Right atrium auricular region (tissue), 2 donors: Measurements from ENCODE around the gene PIGN. TPM values are rescaled to one million over a fixed set of nuclear protein-coding genes. Genes with fewer than 3 reads are reported as not detected.

Experiments used
- DNase-seq: peaks from one replicate; pipeline ENCODE4 v3.0.0-alpha.2; 2019; ENCODE audit warnings: low spot score
- H3K27ac ChIP-seq, 2 donors: fragments of 200-600 bp; sonication (generic); 1 replicate in 1 of 2; 2 replicates in 1 of 2; pipeline ENCODE4 v1.5.1; 2016 to 2019
- H3K27me3 ChIP-seq, 2 donors: fragments of 200-600 bp; sonication (generic); one replicate each; pipeline versions ENCODE4 v1.5.1 to v1.6.0; 2017 to 2019
- H3K36me3 ChIP-seq: fragments of 200-600 bp; sonication (generic); one replicate; pipeline ENCODE4 v1.5.1; 2016
- H3K4me1 ChIP-seq, 2 donors: fragments of 200-600 bp; sonication (generic); one replicate each; pipeline versions ENCODE4 v1.5.1 to v1.6.0; 2017 to 2019
- H3K4me3 ChIP-seq, 2 donors: fragments of 200-600 bp; sonication (generic); 1 replicate in 1 of 2; 2 replicates in 1 of 2; pipeline ENCODE4 v1.5.1; 2017 to 2019; ENCODE audit warnings: mild to moderate bottlenecking in 1 of 2, moderate library complexity in 1 of 2
- H3K9me3 ChIP-seq, 2 donors: fragments of 200-600 bp; sonication (generic); one replicate each; pipeline ENCODE4 v1.5.1; 2019
- CTCF ChIP-seq, 2 donors: fragments of 200-600 bp; sonication (generic); IDR thresholded peaks; one replicate each; pipeline ENCODE4 v1.5.1; 2019; ENCODE audit warnings: antibody characterized with exemption in 2 of 2
- total RNA-seq, 2 donors: library from RNA; depleted of rRNA; stranded (reverse); fragments of >200 nt; gene quantifications; one replicate each; pipeline ENCODE4 v1.1.0, GENCODE V29; 2016

Gene PIGN
- total RNA-seq, 2 donors from 2014 or later = 10.8 to 16.8 TPM

- no peaks in the 10 kb centered on the region for H3K4me1 ChIP-seq
- TF ChIP-seq CTCF (IDR thresholded peaks at IDR 0.05) = no peak
- no peak overlapping the region for H3K4me3 ChIP-seq
- no peaks in the 10 kb centered on the region for H3K36me3 ChIP-seq
- no peaks in the 10 kb centered on the region for H3K9me3 ChIP-seq
- H3K27ac ChIP-seq = no peak overlapping the region
- H3K27me3 ChIP-seq = no peaks in the 10 kb centered on the region
- no peak for DNase-seq
These were observed 79.0 kb downstream of the PIGN start for GRCh38 chr18:62107881-62108280.

GRCh38 chr18:62106271-62106670 is 80.6 kb downstream of the PIGN start:
- Histone ChIP-seq H3K27me3 (no peaks in the 10 kb centered on the region), H3K36me3 (no peaks in the 10 kb centered on the region), H3K27ac (no peak overlapping the region), H3K4me3 (no peak overlapping the region), H3K4me1 (no peaks in the 10 kb centered on the region), H3K9me3 (no peaks in the 10 kb centered on the region)
- TF ChIP-seq CTCF (IDR thresholded peaks at IDR 0.05) = no peak
- DNase-seq = no peak

GRCh38 chr18:62105376-62105775 is 81.5 kb downstream of the PIGN start:
- no peak overlapping the region for H3K4me3 ChIP-seq
- no peak for TF ChIP-seq CTCF (IDR thresholded peaks at IDR 0.05)

GRCh38 chr18:62102221-62102620 is 84.6 kb downstream of the PIGN start:
- no peak for TF ChIP-seq CTCF (IDR thresholded peaks at IDR 0.05)
- no peak for DNase-seq
- Histone ChIP-seq H3K9me3 (peaks cover 0 to 6% of the 10 kb centered on the region in 2 donors), H3K27me3 (no peaks in the 10 kb centered on the region), H3K4me1 (no peaks in the 10 kb centered on the region), H3K27ac (no peak overlapping the region), H3K36me3 (peaks cover 22% of the 10 kb centered on the region), H3K4me3 (no peak overlapping the region)

More at GRCh38 chr18:62105376-62105775, 81.5 kb downstream of the PIGN start:
- Histone ChIP-seq H3K9me3 (no peaks in the 10 kb centered on the region), H3K4me1 (no peaks in the 10 kb centered on the region), H3K27me3 (no peaks in the 10 kb centered on the region), H3K27ac (no peak overlapping the region), H3K36me3 (no peaks in the 10 kb centered on the region)
- no peak for DNase-seq

GRCh38 chr18:62101321-62101721 is 85.5 kb downstream of the PIGN start:
- DNase-seq = no peak
- Histone ChIP-seq H3K36me3 (peaks cover 22% of the 10 kb centered on the region), H3K27me3 (no peaks in the 10 kb centered on the region), H3K4me1 (no peaks in the 10 kb centered on the region), H3K9me3 (peaks cover 0 to 6% of the 10 kb centered on the region in 2 donors), H3K4me3 (no peak overlapping the region), H3K27ac (no peak overlapping the region)
- no peak for TF ChIP-seq CTCF (IDR thresholded peaks at IDR 0.05)

- DNase-seq = no peak
- no peaks in the 10 kb centered on the region for H3K4me1 ChIP-seq
- no peak for TF ChIP-seq CTCF (IDR thresholded peaks at IDR 0.05)
- no peak overlapping the region for H3K4me3 ChIP-seq
- peaks cover 22% of the 10 kb centered on the region for H3K36me3 ChIP-seq
- H3K27ac ChIP-seq = no peak overlapping the region
- no peaks in the 10 kb centered on the region for H3K27me3 ChIP-seq
- H3K9me3 ChIP-seq = peaks cover 0 to 6% of the 10 kb centered on the region in 2 donors
These were observed 87.9 kb downstream of the PIGN start for GRCh38 chr18:62098960-62099359.
